Right lobe of liver (tissue), 6 donors: Measurements from ENCODE around the gene CACNA1E. TPM values are rescaled to one million over a fixed set of nuclear protein-coding genes. Genes with fewer than 3 reads are reported as not detected.
"Not testable (repeated sequence)": the region's sequence is repeated elsewhere in the genome, so short reads cannot be mapped to it uniquely, and the experiment has no call there.

Source experiments
- ATAC-seq, 4 donors: fragments of 200-7000 bp; cut with Tn5 transposase; one replicate each; pipeline ENCODE4 v1.9.1; 2020; ENCODE audit warnings: mild to moderate bottlenecking in 4 of 4, moderate library complexity in 4 of 4
- DNase-seq, 3 donors: peaks; one replicate each; pipeline ENCODE4 v3.0.0-alpha.2; 2020
- H3K27ac ChIP-seq, 3 donors: fragments of 200-600 bp; one replicate each; pipeline ENCODE4 v1.8.0; 2022
- H3K27me3 ChIP-seq, 2 donors: fragments of 200-600 bp; one replicate each; pipeline ENCODE4 v1.8.0; 2022
- H3K36me3 ChIP-seq, 4 donors: fragments of 200-600 bp; sonication (generic) in 1 of 4; one replicate each; pipeline versions ENCODE4 v1.5.1 to v1.8.0; 2017 to 2022; ENCODE audit warnings: control low read depth in 1 of 4
- H3K4me1 ChIP-seq, 4 donors: fragments of 200-600 bp; sonication (generic) in 1 of 4; one replicate each; pipeline versions ENCODE4 v1.5.1 to v1.8.0; 2017 to 2022; ENCODE audit warnings: control low read depth in 1 of 4
- H3K4me3 ChIP-seq, 3 donors: fragments of 200-600 bp; one replicate each; pipeline ENCODE4 v1.8.0; 2022
- H3K9me3 ChIP-seq, 4 donors: fragments of 200-600 bp; sonication (generic) in 1 of 4; one replicate each; pipeline versions ENCODE4 v1.5.1 to v1.8.0; 2017 to 2022; ENCODE audit warnings: control low read depth in 1 of 4
- POLR2A ChIP-seq: fragments of 450-650 bp; IDR thresholded peaks from one replicate; pipeline ENCODE4 v1.6.1; 2017; ENCODE audit warnings: antibody characterized with exemption, mild to moderate bottlenecking
- WGBS: methylation state at CpG from one replicate; pipeline ENCODE4 v1.1.6; 2018; ENCODE audit warnings: low coverage, low lambda C conversion rate; ENCODE audit not compliant: insufficient coverage; ENCODE audit errors: missing lambda C conversion rate; 5-methylcytosine and 5-hydroxymethylcytosine counted together
- intact Hi-C, 2 donors: fragments of 100-400 bp; cut with DNase I; formaldehyde crosslinking; loops; one replicate each; pipeline versions ENCODE4 v1.11.2 to v1.14.1; 2022
- total RNA-seq, 6 experiments: library from RNA; depleted of rRNA in 2 of 6; stranded (reverse); fragments of >200 nt in 2 of 6; fragmentation: NEBNext Ultra II Directional in 3 of 6; extraction: Animal tissue kit (Norgen Biotek cat#: 25700) in 3 of 6; gene quantifications; one replicate each; pipeline versions ENCODE4 v1.1.0 to v1.2.4, GENCODE V29; 2016 to 2023
- TF ChIP-seq, protein P1 (sequence below), 4 donors: fragments of 200-600 bp in 3 of 4; fragments of 450-650 bp in 1 of 4; IDR thresholded peaks; one replicate each; pipeline versions ENCODE4 v1.5.1 to v1.8.0; 2016 to 2022; ENCODE audit warnings: antibody characterized with exemption in 4 of 4, mild to moderate bottlenecking in 2 of 4
- donor health status: DM: no; HTN: yes; CAD: no.
- donor health status: DM: no; HTN: no; CAD: no.
- donor health status: DM: no; HTN: no; CAD: no.
- donor health status: DM: no; HTN: yes; CAD: no.
- donor health status: DM: no; HTN: yes; CAD: no.

CACNA1E gene
- total RNA-seq, 6 experiments from 2014 or later, result 0.05 to 0.09 (median 0.06) TPM; not detected in 2

- WGBS, result 49% methylated on average over 2 of the region's 2 CpGs
- H3K4me3 ChIP-seq, result no peak overlapping the region
- intact Hi-C loops, result no loop called here
Measured at GRCh38 chr1:181518152-181518551, 34.8 kb downstream of the CACNA1E start.

DNA sequence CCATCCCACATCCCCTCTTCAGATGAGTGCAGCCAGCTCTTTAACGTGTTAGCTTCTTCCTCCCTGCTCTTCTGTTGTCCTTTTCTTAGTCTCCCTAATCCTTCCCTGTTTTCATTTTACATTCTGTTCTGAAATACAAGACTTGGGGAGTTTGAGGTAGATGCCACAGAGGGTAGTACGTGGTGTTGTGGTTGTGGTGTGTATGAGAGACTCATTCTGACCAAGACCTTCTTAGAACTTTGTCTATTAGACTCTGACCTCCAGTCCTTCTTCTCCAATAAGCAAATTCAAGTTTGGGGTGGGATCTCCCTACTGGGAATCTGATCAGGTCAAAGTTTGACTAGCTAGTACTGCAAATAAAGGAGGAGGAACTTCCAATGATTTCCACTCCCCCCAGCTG, 39.5 kb downstream of the CACNA1E start:
- no peaks in the 10 kb centered on the region for H3K4me1 ChIP-seq
- no peaks in the 10 kb centered on the region for H3K9me3 ChIP-seq
- intact Hi-C loops, result no loop called here
- DNase-seq (no peak), ATAC-seq (no peak)
- no peaks in the 10 kb centered on the region for H3K36me3 ChIP-seq
- H3K4me3 ChIP-seq, result no peak overlapping the region
- H3K27me3 ChIP-seq, result no peaks in the 10 kb centered on the region
- H3K27ac ChIP-seq, result no peak overlapping the region
- TF ChIP-seq POLR2A, result no peak
- TF ChIP-seq, protein P1, sequence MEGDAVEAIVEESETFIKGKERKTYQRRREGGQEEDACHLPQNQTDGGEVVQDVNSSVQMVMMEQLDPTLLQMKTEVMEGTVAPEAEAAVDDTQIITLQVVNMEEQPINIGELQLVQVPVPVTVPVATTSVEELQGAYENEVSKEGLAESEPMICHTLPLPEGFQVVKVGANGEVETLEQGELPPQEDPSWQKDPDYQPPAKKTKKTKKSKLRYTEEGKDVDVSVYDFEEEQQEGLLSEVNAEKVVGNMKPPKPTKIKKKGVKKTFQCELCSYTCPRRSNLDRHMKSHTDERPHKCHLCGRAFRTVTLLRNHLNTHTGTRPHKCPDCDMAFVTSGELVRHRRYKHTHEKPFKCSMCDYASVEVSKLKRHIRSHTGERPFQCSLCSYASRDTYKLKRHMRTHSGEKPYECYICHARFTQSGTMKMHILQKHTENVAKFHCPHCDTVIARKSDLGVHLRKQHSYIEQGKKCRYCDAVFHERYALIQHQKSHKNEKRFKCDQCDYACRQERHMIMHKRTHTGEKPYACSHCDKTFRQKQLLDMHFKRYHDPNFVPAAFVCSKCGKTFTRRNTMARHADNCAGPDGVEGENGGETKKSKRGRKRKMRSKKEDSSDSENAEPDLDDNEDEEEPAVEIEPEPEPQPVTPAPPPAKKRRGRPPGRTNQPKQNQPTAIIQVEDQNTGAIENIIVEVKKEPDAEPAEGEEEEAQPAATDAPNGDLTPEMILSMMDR (IDR thresholded peaks at IDR 0.05), result no peak
- 66% methylated on average over 2 of the region's 2 CpGs for WGBS

More at GRCh38 chr1:181518152-181518551, 34.8 kb downstream of the CACNA1E start:
- DNase-seq (no peak), ATAC-seq (no peak)
- Histone ChIP-seq H3K27me3 (no peaks in the 10 kb centered on the region), H3K36me3 (no peaks in the 10 kb centered on the region), H3K4me1 (no peaks in the 10 kb centered on the region), H3K9me3 (no peaks in the 10 kb centered on the region), H3K27ac (no peak overlapping the region)
- TF ChIP-seq POLR2A, result no peak

- no peaks in the 10 kb centered on the region for H3K27me3 ChIP-seq
- H3K9me3 ChIP-seq, result no peaks in the 10 kb centered on the region
- no peaks in the 10 kb centered on the region for H3K4me1 ChIP-seq
- ATAC-seq (no peak), DNase-seq (no peak)
- intact Hi-C loops, result no loop called here
- WGBS, result 100% methylated on average over 1 of the region's 1 CpG
- TF ChIP-seq POLR2A, result no peak
- TF ChIP-seq, protein P1 (IDR thresholded peaks at IDR 0.05), result no peak
- no peaks in the 10 kb centered on the region for H3K36me3 ChIP-seq
- no peak overlapping the region for H3K4me3 ChIP-seq
- H3K27ac ChIP-seq, result no peak overlapping the region
Measured at GRCh38 chr1:181525104-181525721, 41.9 kb downstream of the CACNA1E start.

DNA sequence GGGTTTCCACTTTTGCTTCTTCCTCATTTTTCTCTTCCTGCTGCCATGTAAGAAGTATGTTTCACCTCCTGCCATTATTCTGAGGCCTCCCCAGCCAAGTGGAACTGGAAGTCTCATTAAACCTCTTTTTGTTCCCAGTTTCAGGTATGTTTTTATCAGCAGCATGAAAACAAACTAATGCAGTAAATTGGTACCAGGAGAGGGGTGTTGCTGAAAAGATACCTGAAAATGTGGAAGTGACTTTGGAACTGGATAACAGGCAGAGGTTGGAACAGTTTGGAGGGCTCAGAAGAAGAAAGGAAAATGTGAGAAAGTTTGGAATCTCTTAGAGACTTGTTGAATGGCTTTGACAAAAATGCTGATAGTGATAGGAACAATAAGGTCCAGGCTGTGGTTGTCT, 44.9 kb downstream of the CACNA1E start:
- H3K27ac ChIP-seq, H3K4me3 ChIP-seq, DNase-seq, H3K4me1 ChIP-seq, intact Hi-C loops, H3K27me3 ChIP-seq, ATAC-seq, H3K36me3 ChIP-seq, H3K9me3 ChIP-seq: not testable (repeated sequence)

DNA sequence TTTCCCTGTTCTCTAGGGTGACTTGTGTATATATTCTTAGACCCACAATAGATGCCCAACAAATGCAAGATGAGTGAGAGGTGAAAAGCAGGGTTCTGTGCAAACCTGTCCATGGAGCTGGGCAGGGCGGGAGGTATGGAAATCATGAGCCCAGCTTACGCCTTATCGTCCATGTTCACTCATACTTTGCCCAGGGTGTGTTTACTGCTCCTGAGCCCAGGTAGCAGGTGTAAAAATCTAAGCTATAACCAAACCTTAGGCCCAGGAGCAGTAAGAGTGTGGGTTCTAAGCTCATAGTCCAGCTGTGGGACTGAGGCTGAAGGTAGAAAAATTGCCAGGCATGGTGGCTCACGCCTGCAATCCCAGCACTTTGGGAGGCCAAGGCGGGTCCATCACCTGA, 48.1 kb downstream of the CACNA1E start:
- intact Hi-C loops, result no loop called here
- no peaks in the 10 kb centered on the region for H3K4me1 ChIP-seq
- H3K4me3 ChIP-seq, result no peak overlapping the region
- no peaks in the 10 kb centered on the region for H3K9me3 ChIP-seq
- no peak for ATAC-seq
- H3K36me3 ChIP-seq, result no peaks in the 10 kb centered on the region
- H3K27ac ChIP-seq, result no peak overlapping the region
- no peak for DNase-seq
- H3K27me3 ChIP-seq, result no peaks in the 10 kb centered on the region
- TF ChIP-seq, protein P1 (IDR thresholded peaks at IDR 0.05), result no peak
- no peak for TF ChIP-seq POLR2A
- 75% methylated on average over 5 of the region's 5 CpGs for WGBS
